ENCODE measurements around the gene UHRF1.

DNA sequence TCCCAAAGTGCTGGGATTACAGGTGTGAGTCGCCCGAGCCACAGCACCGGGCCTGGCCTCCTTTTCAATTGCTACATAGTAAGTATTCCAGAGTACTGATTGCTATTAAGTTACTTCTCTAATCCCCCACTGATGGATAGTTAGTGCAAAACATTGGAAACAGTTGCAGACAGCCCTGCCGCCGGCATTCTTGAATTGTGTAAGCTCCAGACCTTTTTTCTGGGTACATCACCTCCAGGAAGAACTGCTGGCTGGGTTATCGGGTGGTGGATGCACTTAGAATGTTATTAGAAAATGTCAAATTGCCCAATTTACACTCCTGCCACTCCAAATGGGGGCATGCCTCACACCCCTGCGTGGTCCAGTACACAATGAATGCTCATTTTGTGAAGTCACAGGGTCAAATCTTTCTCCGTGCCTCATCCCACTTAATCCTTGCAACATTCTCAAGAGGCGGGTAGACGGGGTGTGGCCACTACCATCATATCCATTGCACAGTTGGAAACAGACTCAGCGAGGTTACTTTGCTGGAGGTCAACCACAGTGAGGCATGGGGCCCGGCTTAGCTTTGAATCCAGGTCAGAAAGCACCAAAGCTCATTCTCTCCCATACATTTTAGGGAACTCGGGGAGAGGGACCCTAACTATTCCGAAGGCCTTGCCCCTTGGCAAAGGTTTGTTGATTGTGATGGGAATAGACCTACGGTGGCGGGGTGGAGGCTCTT, 58.6 kb downstream of the UHRF1 start:
- no peak for TF ChIP-seq NFE2L2 (IDR thresholded peaks at IDR 0.05; ENCODE audit: low read depth, low read length)
- TF ChIP-seq, protein P1, sequence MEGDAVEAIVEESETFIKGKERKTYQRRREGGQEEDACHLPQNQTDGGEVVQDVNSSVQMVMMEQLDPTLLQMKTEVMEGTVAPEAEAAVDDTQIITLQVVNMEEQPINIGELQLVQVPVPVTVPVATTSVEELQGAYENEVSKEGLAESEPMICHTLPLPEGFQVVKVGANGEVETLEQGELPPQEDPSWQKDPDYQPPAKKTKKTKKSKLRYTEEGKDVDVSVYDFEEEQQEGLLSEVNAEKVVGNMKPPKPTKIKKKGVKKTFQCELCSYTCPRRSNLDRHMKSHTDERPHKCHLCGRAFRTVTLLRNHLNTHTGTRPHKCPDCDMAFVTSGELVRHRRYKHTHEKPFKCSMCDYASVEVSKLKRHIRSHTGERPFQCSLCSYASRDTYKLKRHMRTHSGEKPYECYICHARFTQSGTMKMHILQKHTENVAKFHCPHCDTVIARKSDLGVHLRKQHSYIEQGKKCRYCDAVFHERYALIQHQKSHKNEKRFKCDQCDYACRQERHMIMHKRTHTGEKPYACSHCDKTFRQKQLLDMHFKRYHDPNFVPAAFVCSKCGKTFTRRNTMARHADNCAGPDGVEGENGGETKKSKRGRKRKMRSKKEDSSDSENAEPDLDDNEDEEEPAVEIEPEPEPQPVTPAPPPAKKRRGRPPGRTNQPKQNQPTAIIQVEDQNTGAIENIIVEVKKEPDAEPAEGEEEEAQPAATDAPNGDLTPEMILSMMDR (conservative IDR thresholded peaks at IDR 0.05; ENCODE audit: low read depth, low read length), result no peak
- no peak for TF ChIP-seq POLR2A (IDR thresholded peaks at IDR 0.05; ENCODE audit: low read depth, low read length)
- TF ChIP-seq CEBPB (IDR thresholded peaks at IDR 0.05; ENCODE audit: low read depth, low read length), result 0 out of 2 replicates have a peak, but pooled peaks have one; percentile 1
- no peak for TF ChIP-seq RAD21 (IDR thresholded peaks at IDR 0.05; ENCODE audit: low read length)
